Measurements from ENCODE around the gene OSBPL9.

- TF ChIP-seq CTCF (conservative IDR thresholded peaks at IDR 0.05) (no peak), EZH2 (IDR thresholded peaks at IDR 0.05; ENCODE audit: low read depth) (no peak)
Measured at GRCh38 chr1:51644533-51645197, 27.8 kb downstream of the OSBPL9 start.
